ENCODE data around the gene OTOG. TPM values are rescaled to one million over a fixed set of nuclear protein-coding genes. Genes with fewer than 3 reads are reported as not detected.

OTOG gene
- total RNA-seq, 1 donor from 2014 or later: 1.5 TPM

DNA sequence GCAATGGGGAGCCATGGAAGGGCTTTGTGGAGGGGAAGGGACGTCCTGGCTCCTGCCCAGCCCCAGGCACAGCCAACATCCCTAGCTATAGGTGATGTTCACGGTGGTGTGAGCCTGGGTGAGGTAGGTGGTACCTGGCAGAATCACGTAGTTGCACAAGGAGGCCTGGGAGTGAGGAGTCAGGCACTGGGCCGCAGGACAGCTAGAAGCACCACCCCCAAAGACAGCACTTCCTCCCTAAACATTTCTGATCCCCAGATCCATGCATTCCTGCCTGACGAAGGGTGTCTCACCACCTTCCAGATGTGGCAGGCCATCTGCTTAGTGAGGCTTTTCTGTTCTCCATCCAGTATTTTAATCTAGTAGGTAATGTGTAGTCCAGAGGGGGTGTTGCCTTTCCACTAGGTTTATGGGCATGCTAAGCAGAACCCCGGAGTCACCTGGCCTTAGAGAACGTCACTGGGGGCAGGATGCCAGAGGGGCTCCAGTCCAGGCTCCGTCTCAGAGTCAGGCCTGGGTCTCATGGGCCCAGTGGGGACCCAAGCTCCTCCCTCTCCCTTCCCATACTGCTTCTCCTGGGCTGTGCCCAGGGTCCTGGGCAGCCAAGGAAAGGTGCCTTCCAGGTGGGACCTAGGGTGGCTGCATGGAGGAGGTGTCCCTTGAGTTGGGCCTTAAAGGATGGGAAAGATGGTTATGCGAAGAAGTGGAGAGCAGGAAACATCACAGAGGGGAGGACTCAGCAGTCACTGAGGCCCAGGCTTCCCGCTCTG lies 56.2 kb downstream of the OTOG start:
- no peak for DNase-seq (ENCODE audit: low spot score, unreplicated experiment)
- no peaks in the 10 kb centered on the region for H3K9me3 Mint-ChIP-seq (ENCODE audit: low read depth)

DNA sequence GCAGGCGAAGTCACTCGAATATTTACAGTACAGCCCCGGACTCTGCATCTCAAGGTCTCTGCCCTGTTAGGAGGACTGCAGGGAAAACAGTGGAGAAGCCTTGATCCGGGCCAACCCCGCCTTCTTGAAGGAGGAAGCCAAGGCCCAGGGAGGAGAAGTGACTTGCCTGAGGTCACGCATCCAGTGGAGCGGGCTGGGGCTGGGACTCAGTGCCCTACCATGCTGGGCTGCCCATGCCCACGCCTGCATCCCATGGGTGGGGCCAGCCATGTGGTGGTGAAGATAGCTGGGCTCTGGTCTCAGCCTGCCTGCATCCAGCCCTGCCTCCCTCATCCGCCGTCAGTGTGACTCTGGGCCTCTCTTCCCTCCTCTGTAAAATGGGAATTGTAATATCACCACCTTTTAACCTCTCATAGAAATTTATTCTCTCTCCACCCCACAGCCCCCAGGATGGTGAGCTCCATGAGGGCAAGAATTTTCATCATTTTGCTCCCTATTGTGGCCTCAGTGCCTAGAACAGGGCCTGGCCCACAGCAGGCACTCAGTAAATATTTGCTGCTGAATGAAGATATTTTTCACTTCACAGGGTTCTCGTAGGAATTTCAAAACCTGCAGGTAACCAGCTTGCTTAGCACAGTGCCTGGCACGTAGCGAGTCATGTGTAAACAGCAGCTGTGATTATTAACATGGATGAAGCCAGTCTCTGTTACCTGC lies 57.3 kb downstream of the OTOG start:
- no peaks in the 10 kb centered on the region for H3K4me1 Mint-ChIP-seq (ENCODE audit: low read depth)
- H3K36me3 Mint-ChIP-seq (ENCODE audit: insufficient read depth): no peaks in the 10 kb centered on the region
- H3K27ac Mint-ChIP-seq: no peak overlapping the region
- H3K4me3 Mint-ChIP-seq (ENCODE audit: low read depth): no peak overlapping the region
- DNase-seq (ENCODE audit: low spot score, unreplicated experiment): no peak
- TF ChIP-seq, protein P1, sequence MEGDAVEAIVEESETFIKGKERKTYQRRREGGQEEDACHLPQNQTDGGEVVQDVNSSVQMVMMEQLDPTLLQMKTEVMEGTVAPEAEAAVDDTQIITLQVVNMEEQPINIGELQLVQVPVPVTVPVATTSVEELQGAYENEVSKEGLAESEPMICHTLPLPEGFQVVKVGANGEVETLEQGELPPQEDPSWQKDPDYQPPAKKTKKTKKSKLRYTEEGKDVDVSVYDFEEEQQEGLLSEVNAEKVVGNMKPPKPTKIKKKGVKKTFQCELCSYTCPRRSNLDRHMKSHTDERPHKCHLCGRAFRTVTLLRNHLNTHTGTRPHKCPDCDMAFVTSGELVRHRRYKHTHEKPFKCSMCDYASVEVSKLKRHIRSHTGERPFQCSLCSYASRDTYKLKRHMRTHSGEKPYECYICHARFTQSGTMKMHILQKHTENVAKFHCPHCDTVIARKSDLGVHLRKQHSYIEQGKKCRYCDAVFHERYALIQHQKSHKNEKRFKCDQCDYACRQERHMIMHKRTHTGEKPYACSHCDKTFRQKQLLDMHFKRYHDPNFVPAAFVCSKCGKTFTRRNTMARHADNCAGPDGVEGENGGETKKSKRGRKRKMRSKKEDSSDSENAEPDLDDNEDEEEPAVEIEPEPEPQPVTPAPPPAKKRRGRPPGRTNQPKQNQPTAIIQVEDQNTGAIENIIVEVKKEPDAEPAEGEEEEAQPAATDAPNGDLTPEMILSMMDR (IDR thresholded peaks at IDR 0.05; ENCODE audit: unreplicated experiment): no peak
- no peaks in the 10 kb centered on the region for H3K9me3 Mint-ChIP-seq (ENCODE audit: low read depth)
- peaks cover 47% of the 10 kb centered on the region for H3K27me3 Mint-ChIP-seq

More for the DNA sequence above, 56.2 kb downstream of the OTOG start:
- Mint-ChIP-seq H3K4me1 (ENCODE audit: low read depth) (no peaks in the 10 kb centered on the region), H3K36me3 (ENCODE audit: insufficient read depth) (no peaks in the 10 kb centered on the region), H3K27me3 (peaks cover 44% of the 10 kb centered on the region), H3K4me3 (ENCODE audit: low read depth) (no peak overlapping the region), H3K27ac (no peak overlapping the region)
- TF ChIP-seq, protein P1 (IDR thresholded peaks at IDR 0.05; ENCODE audit: unreplicated experiment): no peak

DNA sequence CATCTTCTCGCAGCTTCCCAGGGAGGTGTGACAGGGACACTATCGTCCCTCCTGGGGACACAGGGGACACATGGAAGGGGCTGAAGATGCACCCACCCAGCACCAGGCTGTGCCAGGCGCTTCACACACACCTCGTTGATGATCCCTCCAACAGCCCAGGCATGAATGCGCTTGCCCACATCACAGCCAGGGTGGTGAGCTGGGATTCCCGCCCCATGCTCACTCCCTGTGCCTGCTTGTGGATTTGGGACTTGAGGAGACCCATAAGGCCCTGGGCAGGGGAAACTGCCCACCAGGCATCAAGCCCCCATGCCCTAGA lies 57.8 kb downstream of the OTOG start:
- H3K36me3 Mint-ChIP-seq (ENCODE audit: insufficient read depth): no peaks in the 10 kb centered on the region
- TF ChIP-seq, protein P1 (IDR thresholded peaks at IDR 0.05; ENCODE audit: unreplicated experiment): no peak
- no peaks in the 10 kb centered on the region for H3K4me1 Mint-ChIP-seq (ENCODE audit: low read depth)
- H3K9me3 Mint-ChIP-seq (ENCODE audit: low read depth): no peaks in the 10 kb centered on the region
- H3K27ac Mint-ChIP-seq: no peak overlapping the region
- DNase-seq (ENCODE audit: low spot score, unreplicated experiment): no peak
- no peak overlapping the region for H3K4me3 Mint-ChIP-seq (ENCODE audit: low read depth)
- H3K27me3 Mint-ChIP-seq: peaks cover 43% of the 10 kb centered on the region

DNA sequence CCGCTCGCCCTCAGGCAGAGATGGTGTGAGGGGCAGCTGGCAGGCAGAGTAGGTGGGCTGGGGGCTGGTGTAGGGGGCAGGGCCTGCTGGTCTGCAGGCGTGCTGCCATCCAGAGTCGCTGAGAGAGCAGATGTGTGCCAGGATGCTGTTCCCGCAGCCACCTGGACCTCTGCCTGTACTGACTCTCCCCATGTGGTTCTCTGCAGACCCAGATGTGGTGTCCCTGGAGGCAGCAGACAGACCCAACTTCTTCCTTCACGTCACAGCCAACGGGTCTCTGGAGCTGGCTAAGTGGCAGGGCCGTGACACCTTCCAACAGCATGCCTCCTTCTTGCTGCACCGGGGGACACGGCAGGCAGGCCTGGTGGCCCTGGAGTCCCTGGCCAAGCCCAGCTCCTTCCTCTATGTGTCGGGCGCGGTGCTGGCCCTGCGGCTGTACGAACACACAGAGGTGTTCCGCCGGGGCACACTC lies 58.6 kb downstream of the OTOG start:
- no peaks in the 10 kb centered on the region for H3K36me3 Mint-ChIP-seq (ENCODE audit: insufficient read depth)
- no peak overlapping the region for H3K4me3 Mint-ChIP-seq (ENCODE audit: low read depth)
- H3K9me3 Mint-ChIP-seq (ENCODE audit: low read depth): no peaks in the 10 kb centered on the region
- DNase-seq (ENCODE audit: low spot score, unreplicated experiment): no peak
- peaks cover 35% of the 10 kb centered on the region for H3K27me3 Mint-ChIP-seq
- no peaks in the 10 kb centered on the region for H3K4me1 Mint-ChIP-seq (ENCODE audit: low read depth)
- no peak overlapping the region for H3K27ac Mint-ChIP-seq
- TF ChIP-seq, protein P1 (IDR thresholded peaks at IDR 0.05; ENCODE audit: unreplicated experiment): no peak

DNA sequence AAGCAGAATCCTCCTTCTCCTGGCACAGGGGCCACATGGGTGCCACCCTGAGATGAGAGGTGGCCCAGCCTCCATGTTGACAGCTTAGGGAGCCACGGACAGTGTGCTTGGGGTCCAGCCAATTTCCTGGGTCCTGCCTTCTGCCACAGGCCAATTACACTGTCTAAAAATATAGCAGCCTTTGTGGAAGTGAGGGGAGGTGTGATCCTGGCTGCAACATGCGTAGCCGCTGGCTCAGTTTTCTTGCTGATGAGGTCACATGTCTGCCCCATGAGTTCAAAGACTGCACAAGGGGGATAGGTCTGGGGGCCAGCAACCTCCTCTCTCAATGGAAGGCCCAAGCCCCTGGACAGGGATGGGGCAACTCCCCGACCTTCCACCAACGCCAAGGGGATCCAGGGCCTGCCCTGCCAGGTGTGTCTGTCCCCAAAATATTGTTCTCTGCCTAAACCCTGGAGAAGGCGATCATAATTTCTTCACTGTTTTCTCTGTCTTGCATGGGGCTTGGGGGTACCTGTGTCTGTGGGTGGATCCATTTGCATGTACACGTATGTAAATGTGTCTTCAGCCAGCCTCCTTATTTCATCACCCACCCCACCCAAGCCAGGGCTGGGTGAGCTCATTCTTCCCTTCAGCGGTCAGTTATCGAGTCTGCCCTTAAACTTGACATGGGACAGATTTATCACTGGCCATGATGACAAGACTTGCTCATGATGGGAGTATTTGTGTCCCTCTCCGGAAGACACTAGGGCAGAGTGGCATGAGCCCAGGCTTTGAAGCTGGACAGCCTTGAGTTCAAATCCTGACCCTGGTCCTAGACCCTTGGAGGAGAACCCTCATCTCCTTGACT lies 59.4 kb downstream of the OTOG start:
- Mint-ChIP-seq H3K36me3 (ENCODE audit: insufficient read depth) (no peaks in the 10 kb centered on the region), H3K9me3 (ENCODE audit: low read depth) (no peaks in the 10 kb centered on the region), H3K4me1 (ENCODE audit: low read depth) (no peaks in the 10 kb centered on the region), H3K4me3 (ENCODE audit: low read depth) (no peak overlapping the region), H3K27ac (no peak overlapping the region), H3K27me3 (peaks cover 31% of the 10 kb centered on the region)
- DNase-seq (ENCODE audit: low spot score, unreplicated experiment): no peak
- TF ChIP-seq, protein P1 (IDR thresholded peaks at IDR 0.05; ENCODE audit: unreplicated experiment): no peak

Measured in progenitor cell of endocrine pancreas (in vitro differentiated cells).